GM19240 (cell line): Measurements from ENCODE around the gene PURB.
"Not testable (repeated sequence)": the region's sequence is repeated elsewhere in the genome, so short reads cannot be mapped to it uniquely, and the experiment has no call there.

Source experiments
- DNase-seq: peaks from one replicate; pipeline ENCODE4 v3.0.0; 2011; ENCODE audit warnings: low spot score; ENCODE audit not compliant: insufficient read length

Gene PURB

GRCh38 chr7:44853391-44853790 is 31.9 kb downstream of the PURB start:
- DNase-seq: no peak

DNA sequence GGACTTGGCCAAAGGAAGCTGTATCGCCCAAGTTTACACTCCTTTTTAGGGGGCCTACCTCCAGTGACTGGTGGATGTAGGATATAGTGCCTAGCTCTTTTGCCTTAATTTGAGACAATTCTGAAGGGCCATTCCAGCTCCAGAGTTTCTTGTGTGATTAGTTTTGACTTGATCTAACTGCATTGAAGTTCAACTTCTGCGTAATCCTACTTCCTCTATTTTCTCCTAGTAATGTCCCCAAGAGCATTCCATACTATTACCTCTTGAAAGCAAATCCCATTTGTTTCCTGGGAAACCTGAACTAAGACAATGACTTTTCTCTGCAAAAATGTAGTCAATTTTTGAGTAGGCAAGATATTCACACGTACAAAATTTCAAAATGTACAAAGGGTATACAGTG is 32.7 kb downstream of the PURB start:
- DNase-seq: no peak

GRCh38 chr7:44849885-44850544 is 35.3 kb downstream of the PURB start:
- DNase-seq: no peak

DNA sequence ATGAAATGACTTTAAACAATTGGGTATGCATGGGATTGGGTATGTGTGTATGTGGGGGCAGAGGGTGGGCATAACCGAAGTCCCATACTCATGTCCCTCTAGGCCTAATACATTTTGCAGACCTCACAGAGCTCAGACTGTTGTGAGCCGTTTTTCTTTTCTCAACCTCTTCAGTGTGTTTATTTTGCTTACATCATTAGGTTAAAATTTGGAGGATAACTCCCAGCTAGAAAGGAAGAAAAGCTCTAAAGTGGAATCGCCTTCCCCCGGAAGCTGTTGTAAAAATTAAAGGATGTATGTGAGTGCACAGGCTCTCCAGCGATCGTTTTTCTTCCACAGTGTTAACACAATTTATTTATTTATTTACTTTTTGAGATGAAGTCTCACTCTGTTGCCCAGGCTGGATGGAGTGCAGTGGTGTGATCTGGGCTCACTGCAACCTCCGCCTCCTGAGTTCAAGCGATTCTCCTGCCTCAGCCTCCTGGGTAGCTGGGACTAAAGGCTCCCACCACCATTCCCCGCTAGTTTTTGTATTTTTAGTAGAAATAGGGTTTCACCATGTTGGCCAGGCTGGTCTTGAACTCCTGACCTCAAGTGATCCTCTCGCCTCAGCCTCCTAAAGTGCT is 36.0 kb downstream of the PURB start:
- no peak for DNase-seq

DNA sequence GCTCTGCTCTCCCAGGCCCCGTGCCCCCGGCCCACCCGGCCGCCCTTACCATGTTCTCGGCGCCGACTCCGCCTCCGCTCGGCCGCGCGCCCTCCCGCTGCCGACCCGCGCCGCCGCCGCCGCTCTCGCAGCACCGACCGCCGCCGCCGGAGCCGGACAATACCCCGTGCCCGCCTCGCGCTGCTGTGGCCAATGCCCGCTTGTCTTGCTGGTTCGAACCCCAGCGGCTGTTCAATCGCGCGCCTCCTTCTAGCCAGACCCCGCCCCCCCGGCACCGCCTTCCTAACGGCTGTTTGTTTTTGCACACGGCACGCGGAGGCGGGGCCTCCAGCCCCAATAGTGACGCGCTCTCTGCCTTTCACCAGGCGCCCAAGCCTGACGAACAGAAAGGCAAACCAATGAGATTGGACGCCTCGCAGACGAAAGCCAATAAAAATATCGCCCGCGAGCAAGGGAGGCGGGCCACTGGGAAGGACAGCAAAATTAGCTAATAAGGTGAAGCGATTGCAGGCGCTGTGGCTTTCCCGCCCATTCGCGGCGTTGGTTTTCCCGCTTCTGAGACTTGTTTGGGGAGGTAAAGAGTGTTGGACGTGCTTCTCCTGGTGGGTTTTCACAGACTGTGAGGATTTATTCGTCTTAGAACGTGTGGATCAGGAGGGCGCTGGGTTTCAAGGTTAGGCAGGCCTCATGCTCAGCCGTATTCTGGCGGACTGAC is 37.3 kb downstream of the PURB start, which contains the start of gene H2AZ2:
Gene H2AZ2, minus strand, starts transcription at position 168 of the 715 bp plus-strand sequence. Its CDS starts 116 bp downstream, at position 52.
- peak; percentile 83 for DNase-seq

DNA sequence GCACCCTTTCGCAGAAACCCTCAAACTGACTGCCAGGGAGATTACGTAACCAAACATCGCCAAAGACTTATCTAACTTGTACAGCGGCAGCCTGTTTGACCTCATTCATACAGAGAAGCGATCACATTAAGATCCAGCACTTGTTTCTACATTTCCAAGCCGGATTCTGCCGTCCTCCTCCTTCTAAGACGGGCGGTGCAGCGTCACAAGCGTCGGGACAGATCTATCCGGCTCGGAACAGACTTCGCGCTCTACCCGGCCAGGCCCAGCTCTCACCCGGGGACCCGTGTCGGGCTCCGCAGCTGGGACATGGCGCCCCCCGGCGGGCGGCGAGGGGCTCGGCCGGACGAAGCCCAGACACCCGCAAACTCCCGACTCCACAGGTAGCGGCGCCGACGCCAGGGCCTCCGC is 37.8 kb downstream of the PURB start:
- DNase-seq: peak; percentile 65

DNA sequence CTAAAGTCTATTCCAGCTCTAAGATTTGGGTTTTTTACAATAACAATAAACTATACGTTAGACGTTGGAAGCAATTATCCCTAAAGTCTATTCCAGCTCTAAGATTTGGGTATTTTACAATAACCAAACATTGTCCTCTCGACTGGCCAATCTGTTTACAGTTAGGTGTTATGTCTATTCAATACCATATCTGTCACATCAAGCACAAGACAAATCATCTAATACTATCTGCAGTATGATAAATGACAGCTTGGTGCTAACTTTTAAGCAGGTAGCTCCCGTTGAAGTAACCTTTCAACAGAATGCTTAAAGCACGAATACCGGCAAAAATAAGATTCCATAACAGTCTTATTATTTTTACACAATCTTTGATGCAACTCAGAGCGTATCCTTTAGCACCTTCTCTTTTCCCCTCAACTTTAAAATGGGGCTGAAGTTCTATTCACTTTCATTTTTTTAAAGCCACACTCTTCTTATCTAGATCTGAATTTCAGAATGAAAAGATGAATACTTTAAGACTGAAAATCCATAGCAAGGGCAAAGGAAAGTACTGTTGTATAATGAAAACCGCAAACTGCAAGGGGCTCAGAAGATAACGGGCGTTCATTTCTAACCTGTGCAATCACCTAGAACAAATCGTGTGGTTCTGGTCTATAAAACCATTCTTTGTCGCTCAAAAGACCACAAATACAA is 38.4 kb downstream of the PURB start:
- DNase-seq: no peak

DNA sequence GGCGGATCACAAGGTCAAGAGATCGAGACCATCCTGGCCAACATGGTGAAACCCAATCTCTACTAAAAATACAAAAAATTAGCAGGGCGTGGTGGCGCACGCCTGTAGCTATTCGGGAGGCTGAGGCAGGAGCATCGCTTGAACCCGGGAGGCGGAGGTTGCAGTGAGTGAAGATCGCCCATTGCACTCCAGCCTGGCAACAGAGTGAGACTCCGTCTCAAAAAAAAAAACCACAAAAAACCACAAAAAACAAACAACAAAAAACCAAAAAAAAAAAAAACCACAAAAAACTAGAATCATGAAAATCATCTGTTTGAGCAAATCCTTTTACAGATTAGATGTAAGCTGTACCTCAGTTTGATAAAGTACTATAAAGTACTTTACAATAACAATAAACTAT is 38.9 kb downstream of the PURB start:
- not testable (repeated sequence) for DNase-seq

GRCh38 chr7:44845451-44845850 is 39.9 kb downstream of the PURB start:
- no peak for DNase-seq

- not testable (repeated sequence) for DNase-seq
Observed at GRCh38 chr7:44843440-44843839, 41.9 kb downstream of the PURB start.

GRCh38 chr7:44842675-44843074 is 42.7 kb downstream of the PURB start:
- DNase-seq: not testable (repeated sequence)

- DNase-seq: no peak
Observed at GRCh38 chr7:44838751-44839150, 46.6 kb downstream of the PURB start.

DNA sequence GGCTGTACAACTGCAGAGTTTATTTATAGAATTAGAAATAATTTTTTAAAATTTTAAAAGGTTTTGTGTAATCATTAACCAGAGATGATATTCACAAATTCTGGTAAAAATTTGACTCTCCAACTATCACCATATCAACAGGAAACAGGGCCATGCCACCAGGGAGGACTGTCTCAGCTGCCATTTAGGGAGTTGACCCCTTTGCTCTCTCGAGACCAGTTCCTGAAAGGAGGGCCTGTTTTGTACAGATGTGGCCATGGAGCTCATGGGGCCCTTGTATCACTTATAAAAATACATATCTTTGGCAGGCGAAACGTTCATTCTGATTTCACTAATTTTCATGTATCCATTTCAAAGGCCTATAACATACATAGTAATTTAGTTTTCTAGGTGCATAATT is 57.8 kb downstream of the PURB start:
- no peak for DNase-seq
